WTC11 (cell line): ENCODE data around the gene TLR5.

Source experiments
- CREB1 ChIP-seq: sonication (generic); formaldehyde crosslinking; IDR thresholded peaks from 2 replicates; pipeline ENCODE4 v1.8.0; 2023; ENCODE audit warnings: mild to moderate bottlenecking, missing genetic modification reagents
- CTCF ChIP-seq: fragments of 200-600 bp; IDR thresholded peaks from 2 replicates; pipeline ENCODE4 v1.8.0; 2022; ENCODE audit warnings: antibody characterized with exemption
- ERG ChIP-seq: fragments of 250-450 bp; sonication (Bioruptor Pico); IDR thresholded peaks from 2 replicates; pipeline ENCODE4 v1.8.0; 2021; ENCODE audit warnings: mild to moderate bottlenecking
- ZNF138 ChIP-seq: sonication (generic); formaldehyde crosslinking; conservative IDR thresholded peaks from 2 replicates; pipeline ENCODE4 v1.8.1; 2022; ENCODE audit warnings: mild to moderate bottlenecking, moderate library complexity, missing genetic modification reagents

GRCh38 chr1:223186800-223187199 is 43.8 kb upstream of the TLR5 start:
- no peak for TF ChIP-seq ERG (CRISPR knock-in tag)
- TF ChIP-seq CTCF = no peak
- TF ChIP-seq CREB1 = no peak
- TF ChIP-seq ZNF138 (CRISPR knock-in tag) = no peak
